Stimulated activated naive CD8-positive, alpha-beta T cell treated with anti-CD3 and anti-CD28 coated beads, Interleukin-15, amount 100 ng/mL, for 72 hours (primary cell): ENCODE data around the gene ACOXL.

Experiments
- ATAC-seq: fragments of 150-1000 bp; cut with Tn5 transposase; 2 replicates; pipeline ENCODE4 v1.10.0; 2021; ENCODE audit warnings: mild to moderate bottlenecking, moderate library complexity
- DNase-seq, 2 donors: peaks; one replicate each; pipeline ENCODE4 v3.0.0; 2021 to 2022
- H3K27ac Mint-ChIP-seq, 2 donors: one replicate each; pipeline ENCODE4 v1.8.0; 2022; ENCODE audit warnings: mild to moderate bottlenecking in 2 of 2, mixed read lengths in 2 of 2, moderate library complexity in 2 of 2
- H3K27me3 Mint-ChIP-seq: one replicate; pipeline ENCODE4 v1.8.0; 2022; ENCODE audit warnings: mixed read lengths
- H3K4me1 Mint-ChIP-seq: one replicate; pipeline ENCODE4 v1.8.0; 2022; ENCODE audit warnings: mild to moderate bottlenecking, mixed read lengths
- H3K4me3 Mint-ChIP-seq, 2 donors: one replicate each; pipeline ENCODE4 v1.8.0; 2022; ENCODE audit warnings: mild to moderate bottlenecking in 2 of 2, mixed read lengths in 2 of 2, moderate library complexity in 1 of 2
- H3K9me3 Mint-ChIP-seq, 2 donors: one replicate each; pipeline ENCODE4 v1.8.0; 2022; ENCODE audit warnings: mixed read lengths in 2 of 2

Gene ACOXL

GRCh38 chr2:110768591-110768990 lies 36.2 kb downstream of the ACOXL start:
- no peak overlapping the region for H3K27ac Mint-ChIP-seq
- H3K4me1 Mint-ChIP-seq = no peaks in the 10 kb centered on the region
- H3K4me3 Mint-ChIP-seq = no peak overlapping the region
- H3K9me3 Mint-ChIP-seq = peaks cover 0 to 6% of the 10 kb centered on the region in 2 donors
- no peak for ATAC-seq
- H3K27me3 Mint-ChIP-seq = peaks cover 20% of the 10 kb centered on the region
- no peak for DNase-seq

DNA sequence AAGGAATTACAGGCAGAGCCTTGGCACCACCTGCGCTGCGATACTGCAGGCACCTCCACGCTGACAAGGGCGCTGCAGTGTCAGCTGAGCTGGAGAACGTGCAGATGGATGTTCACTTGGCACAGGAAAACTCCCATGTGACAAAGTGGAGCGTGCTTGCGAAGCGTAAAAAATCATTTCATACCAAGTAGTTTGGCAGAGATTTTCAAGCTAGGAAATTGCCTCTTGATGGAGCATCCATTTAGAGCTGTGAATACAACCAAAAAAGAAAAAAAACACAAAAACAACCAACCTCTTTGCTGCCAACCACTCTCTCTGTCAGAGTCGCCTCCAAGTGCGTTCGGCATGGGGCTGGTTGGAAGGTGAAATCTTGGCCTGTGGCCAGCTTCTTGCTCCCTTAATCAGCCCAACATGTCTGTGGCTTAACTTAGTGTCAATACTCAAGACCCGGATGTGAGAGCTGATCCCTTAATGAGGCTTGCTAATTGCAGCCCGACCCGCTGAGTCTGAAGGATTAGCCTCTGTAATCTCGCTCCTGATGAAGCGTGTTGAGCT lies 38.1 kb downstream of the ACOXL start:
- Mint-ChIP-seq H3K4me3 (no peak overlapping the region), H3K4me1 (no peaks in the 10 kb centered on the region), H3K27me3 (peaks cover 27% of the 10 kb centered on the region), H3K9me3 (peaks cover 0 to 6% of the 10 kb centered on the region in 2 donors), H3K27ac (no peak overlapping the region)
- ATAC-seq = no peak
- no peak for DNase-seq

DNA sequence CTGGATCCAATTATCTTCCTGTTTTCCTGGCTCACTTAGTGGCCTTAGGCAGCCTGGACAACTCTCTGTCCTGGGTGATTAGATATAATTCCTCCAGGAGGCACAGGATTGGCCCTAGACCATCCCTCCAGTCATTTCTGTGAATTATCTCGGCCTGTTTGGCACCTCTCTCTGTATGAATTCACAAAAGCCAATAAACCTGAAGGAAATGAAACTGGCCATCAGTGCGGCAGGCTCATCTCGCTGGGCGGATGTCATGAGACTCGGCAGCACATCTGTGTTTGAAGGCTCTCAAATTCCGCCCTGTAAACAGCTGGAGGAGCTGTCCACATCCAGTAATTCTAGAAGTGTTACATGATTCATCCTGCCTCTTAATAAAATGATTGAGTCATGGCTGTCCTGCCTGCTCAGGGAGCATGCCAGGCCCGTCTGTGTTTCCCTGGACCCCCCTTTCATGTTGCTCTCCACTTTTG lies 38.6 kb downstream of the ACOXL start:
- Mint-ChIP-seq H3K4me3 (no peak overlapping the region), H3K27ac (no peak overlapping the region), H3K27me3 (peaks cover 33% of the 10 kb centered on the region), H3K4me1 (no peaks in the 10 kb centered on the region), H3K9me3 (peaks cover 0 to 6% of the 10 kb centered on the region in 2 donors)
- no peak for DNase-seq
- ATAC-seq = no peak

- Mint-ChIP-seq H3K27me3 (peaks cover 39% of the 10 kb centered on the region), H3K9me3 (peaks cover 0 to 6% of the 10 kb centered on the region in 2 donors), H3K4me1 (no peaks in the 10 kb centered on the region), H3K4me3 (no peak overlapping the region), H3K27ac (no peak overlapping the region)
- no peak for DNase-seq
- no peak for ATAC-seq
These were observed 39.4 kb downstream of the ACOXL start for GRCh38 chr2:110771547-110772382.

DNA sequence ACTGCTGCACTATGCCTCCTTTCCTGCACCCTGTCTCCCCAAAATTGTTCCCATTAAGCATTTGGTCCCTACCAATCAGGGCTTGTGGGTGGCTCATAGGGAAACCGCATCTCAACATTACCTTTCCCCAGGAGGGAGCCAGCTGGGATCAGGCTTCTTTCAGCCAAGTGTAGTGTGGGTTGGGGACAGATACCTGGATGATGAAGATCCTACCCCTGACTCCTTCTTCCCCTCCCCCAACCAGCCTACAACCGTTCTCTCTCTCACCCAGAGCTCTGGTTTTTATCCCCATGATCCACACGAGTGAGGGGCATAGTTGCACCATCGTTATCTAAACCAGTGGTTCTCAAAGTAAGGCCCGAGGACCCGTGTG lies 40.0 kb downstream of the ACOXL start:
- Mint-ChIP-seq H3K27me3 (peaks cover 39% of the 10 kb centered on the region), H3K4me3 (no peak overlapping the region), H3K27ac (peak overlapping the region in 1 of 2 donors; percentile 23), H3K9me3 (peaks cover 0 to under 1% of the 10 kb centered on the region in 2 donors), H3K4me1 (no peaks in the 10 kb centered on the region)
- ATAC-seq (no peak), DNase-seq (no peak)

DNA sequence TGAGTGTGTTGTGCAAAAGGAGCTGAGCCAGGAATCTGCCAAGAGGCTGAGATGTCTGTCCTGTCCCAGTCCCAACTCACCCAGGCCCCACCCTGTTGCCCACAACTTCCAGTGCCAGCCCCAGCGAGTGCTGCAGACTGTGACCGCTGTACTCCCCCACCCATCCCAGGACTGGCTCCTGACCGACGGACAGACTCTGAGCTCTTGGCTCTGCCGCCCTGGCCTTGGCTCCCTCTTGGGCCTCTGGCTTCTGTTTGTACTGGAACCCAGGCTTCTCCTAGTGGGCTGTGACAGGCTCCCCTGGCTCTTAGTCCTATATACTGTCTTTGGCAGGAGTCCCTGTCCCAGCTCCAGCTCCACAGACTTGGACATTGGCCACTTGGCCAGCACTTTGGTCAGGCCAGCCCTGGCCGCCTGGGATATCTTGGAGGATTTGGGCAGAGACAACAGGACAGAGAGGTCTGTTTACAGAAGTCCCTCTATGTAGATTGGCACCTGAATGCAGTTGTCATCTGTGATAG lies 41.1 kb downstream of the ACOXL start:
- H3K27me3 Mint-ChIP-seq = peaks cover 48% of the 10 kb centered on the region
- no peaks in the 10 kb centered on the region for H3K9me3 Mint-ChIP-seq
- no peak overlapping the region for H3K4me3 Mint-ChIP-seq
- H3K27ac Mint-ChIP-seq = no peak overlapping the region
- DNase-seq = no peak
- no peak for ATAC-seq
- no peaks in the 10 kb centered on the region for H3K4me1 Mint-ChIP-seq

DNA sequence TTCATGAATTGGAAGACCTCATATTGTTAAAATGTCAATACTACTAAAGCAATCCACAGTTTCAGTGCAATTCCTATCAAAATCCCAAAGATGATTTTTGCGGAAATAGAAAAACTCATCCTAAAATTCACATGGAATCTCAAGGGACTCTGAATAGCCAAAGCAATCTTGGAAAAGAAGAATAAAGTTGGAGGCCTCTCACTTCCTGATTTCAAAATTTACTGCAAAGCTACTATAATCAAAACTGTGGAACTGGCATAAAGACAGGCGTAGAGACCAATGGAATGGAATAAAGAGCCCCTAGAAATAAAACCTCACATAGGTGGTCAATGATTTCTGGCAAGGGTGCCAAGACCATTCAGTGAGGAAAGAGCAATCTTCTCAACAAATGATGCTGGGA lies 42.3 kb downstream of the ACOXL start:
- ATAC-seq = no peak

GRCh38 chr2:110777531-110778311 lies 45.3 kb downstream of the ACOXL start:
- H3K9me3 Mint-ChIP-seq = no peaks in the 10 kb centered on the region
- H3K4me3 Mint-ChIP-seq = no peak overlapping the region
- ATAC-seq (no peak), DNase-seq (no peak)
- peaks cover 66% of the 10 kb centered on the region for H3K27me3 Mint-ChIP-seq
- no peak overlapping the region for H3K27ac Mint-ChIP-seq
- no peaks in the 10 kb centered on the region for H3K4me1 Mint-ChIP-seq

More for the DNA sequence above, 42.3 kb downstream of the ACOXL start:
- peaks cover 60% of the 10 kb centered on the region for H3K27me3 Mint-ChIP-seq
- DNase-seq = no peak
- H3K4me1 Mint-ChIP-seq = no peaks in the 10 kb centered on the region
- no peak overlapping the region for H3K27ac Mint-ChIP-seq
- H3K4me3 Mint-ChIP-seq = no peak overlapping the region
- H3K9me3 Mint-ChIP-seq = no peaks in the 10 kb centered on the region

- DNase-seq (no peak), ATAC-seq (no peak)
- H3K4me1 Mint-ChIP-seq = no peaks in the 10 kb centered on the region
- H3K27ac Mint-ChIP-seq = no peak overlapping the region
- H3K4me3 Mint-ChIP-seq = no peak overlapping the region
- no peaks in the 10 kb centered on the region for H3K9me3 Mint-ChIP-seq
- peaks cover 61% of the 10 kb centered on the region for H3K27me3 Mint-ChIP-seq
These were observed 48.1 kb downstream of the ACOXL start for GRCh38 chr2:110780461-110780860.

DNA sequence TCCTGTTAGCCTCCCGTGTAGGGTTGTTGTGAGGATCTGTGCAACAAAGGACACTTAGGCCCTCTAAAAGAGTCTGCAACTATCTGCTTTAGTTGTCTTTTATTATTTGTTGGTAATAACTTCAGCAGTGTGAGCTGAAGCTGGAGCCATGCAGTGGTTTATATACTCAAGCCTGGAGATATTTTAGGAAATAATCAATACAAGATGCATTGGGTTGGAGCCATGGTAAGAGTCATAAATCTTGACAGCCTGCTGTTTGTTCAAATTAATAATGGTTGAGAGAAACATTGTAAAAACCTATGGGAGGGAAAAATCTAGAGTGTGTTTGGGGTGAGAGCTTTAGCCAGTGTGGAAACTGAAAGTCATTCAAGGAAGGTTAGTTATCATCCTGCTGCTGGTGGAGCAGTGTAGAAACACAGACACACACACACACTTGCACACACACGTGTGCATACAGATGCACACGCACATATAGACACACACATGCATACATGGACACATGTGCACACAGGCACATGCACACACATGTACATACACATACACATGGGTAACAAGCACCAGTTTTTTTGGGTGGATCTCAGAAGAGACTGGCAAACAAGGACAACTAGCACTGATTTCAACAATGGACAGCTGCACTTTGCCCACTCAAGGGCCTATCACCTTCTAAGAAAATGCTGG lies 51.0 kb downstream of the ACOXL start:
- Mint-ChIP-seq H3K4me1 (no peaks in the 10 kb centered on the region), H3K4me3 (no peak overlapping the region), H3K9me3 (no peaks in the 10 kb centered on the region), H3K27me3 (peaks cover 57% of the 10 kb centered on the region), H3K27ac (no peak overlapping the region)
- ATAC-seq = no peak
- no peak for DNase-seq

- ATAC-seq = no peak
- Mint-ChIP-seq H3K4me1 (no peaks in the 10 kb centered on the region), H3K4me3 (no peak overlapping the region), H3K27me3 (peaks cover 54% of the 10 kb centered on the region), H3K9me3 (no peaks in the 10 kb centered on the region), H3K27ac (no peak overlapping the region)
- DNase-seq = no peak
These were observed 51.8 kb downstream of the ACOXL start for GRCh38 chr2:110784047-110784631.

- DNase-seq = no peak
- H3K27ac Mint-ChIP-seq = no peak overlapping the region
- H3K4me3 Mint-ChIP-seq = no peak overlapping the region
- H3K27me3 Mint-ChIP-seq = peaks cover 60% of the 10 kb centered on the region
- ATAC-seq = no peak
- H3K4me1 Mint-ChIP-seq = no peaks in the 10 kb centered on the region
- H3K9me3 Mint-ChIP-seq = no peaks in the 10 kb centered on the region
These were observed 53.1 kb downstream of the ACOXL start for GRCh38 chr2:110785439-110785838.

DNA sequence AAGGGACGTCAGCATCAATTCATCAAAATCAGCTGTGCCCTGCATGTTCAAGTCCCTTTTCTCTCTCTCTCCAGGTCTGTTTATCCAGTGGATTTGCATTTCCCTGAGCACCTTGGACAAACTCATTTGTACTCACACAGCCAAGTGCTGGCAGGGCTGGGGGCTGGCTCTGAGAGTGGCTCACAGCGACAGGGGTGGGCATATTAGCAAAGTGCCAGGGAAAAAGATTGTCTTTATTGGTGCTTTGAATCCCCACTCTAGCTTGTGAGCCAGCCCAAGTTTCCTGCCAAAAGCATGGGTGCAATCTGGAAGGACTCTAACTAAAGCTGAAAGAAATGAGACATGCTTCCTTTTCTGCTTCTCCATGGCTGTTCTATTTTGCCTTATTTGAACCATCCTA lies 56.6 kb downstream of the ACOXL start:
- DNase-seq (no peak), ATAC-seq (no peak)
- H3K4me3 Mint-ChIP-seq = no peak overlapping the region
- H3K27ac Mint-ChIP-seq = no peak overlapping the region
- H3K9me3 Mint-ChIP-seq = no peaks in the 10 kb centered on the region
- peaks cover 75% of the 10 kb centered on the region for H3K27me3 Mint-ChIP-seq
- no peaks in the 10 kb centered on the region for H3K4me1 Mint-ChIP-seq

GRCh38 chr2:110789706-110790105 lies 57.3 kb downstream of the ACOXL start:
- H3K27me3 Mint-ChIP-seq = peaks cover 75% of the 10 kb centered on the region
- H3K27ac Mint-ChIP-seq = no peak overlapping the region
- ATAC-seq (no peak), DNase-seq (no peak)
- no peaks in the 10 kb centered on the region for H3K9me3 Mint-ChIP-seq
- H3K4me1 Mint-ChIP-seq = no peaks in the 10 kb centered on the region
- H3K4me3 Mint-ChIP-seq = no peak overlapping the region

GRCh38 chr2:110790907-110791306 lies 58.5 kb downstream of the ACOXL start:
- no peak for ATAC-seq
- Mint-ChIP-seq H3K27ac (no peak overlapping the region), H3K4me3 (no peak overlapping the region), H3K9me3 (no peaks in the 10 kb centered on the region), H3K27me3 (peaks cover 81% of the 10 kb centered on the region), H3K4me1 (no peaks in the 10 kb centered on the region)
- DNase-seq = no peak
